ENCODE measurements around the gene ACOX2. TPM values are rescaled to one million over a fixed set of nuclear protein-coding genes. Genes with fewer than 3 reads are reported as not detected.

ACOX2 gene
- total RNA-seq, 1 experiment from 2014 or later = 0.85 TPM

DNA sequence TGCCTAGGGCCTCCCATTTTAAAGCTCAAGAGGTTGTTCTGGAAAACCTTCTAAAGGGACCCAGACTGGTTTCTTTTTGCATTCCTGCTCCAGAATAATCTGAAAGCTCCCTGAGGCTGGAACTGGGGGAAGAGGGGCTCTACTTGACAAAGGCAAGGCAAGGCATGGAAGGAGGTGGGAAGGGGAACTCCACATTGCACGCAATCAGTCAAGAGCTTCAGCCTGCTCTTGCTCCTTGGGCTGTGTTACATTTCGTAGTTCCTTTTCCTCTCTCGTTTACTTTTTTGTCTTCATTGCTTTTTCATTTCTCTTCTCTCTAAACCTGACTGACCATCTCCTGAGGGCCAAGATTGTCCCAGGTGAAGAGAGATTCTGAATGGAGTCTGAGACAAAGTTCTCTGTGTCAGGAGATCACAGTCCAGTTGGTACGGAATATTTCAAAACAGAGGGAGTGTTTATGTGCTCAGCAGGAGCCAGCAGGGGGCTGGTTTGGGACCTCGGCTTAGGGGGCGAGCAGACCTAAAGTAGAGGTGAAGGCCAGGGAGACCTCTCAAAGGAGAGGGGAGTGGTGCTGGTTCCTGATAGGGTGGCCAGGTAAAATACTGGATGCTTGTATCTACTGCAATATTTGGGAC is 51.1 kb downstream of the ACOX2 start:
- Mint-ChIP-seq H3K4me1 (peaks cover 10 to 26% of the 10 kb centered on the region in 2 experiments), H3K27me3 (ENCODE audit: low read depth) (peaks cover 24% of the 10 kb centered on the region), H3K27ac (no peak overlapping the region), H3K36me3 (ENCODE audit: insufficient read depth in 1 of 3, low read depth in 3 of 3) (no peaks in the 10 kb centered on the region), H3K9me3 (no peaks in the 10 kb centered on the region), H3K4me3 (no peak overlapping the region; a peak in 1 of 5 replicates)
- Histone ChIP-seq H2AK5ac (ENCODE audit: insufficient read length, low read length) (no peak overlapping the region), H3K9me3 (ENCODE audit: control insufficient read depth, low read depth, low read length) (no peaks in the 10 kb centered on the region), H2BK20ac (ENCODE audit: low read depth, low read length, poor library complexity, severe bottlenecking) (no peak overlapping the region), H2AFZ (ENCODE audit: low read length) (no peak overlapping the region), H3K27me3 (ENCODE audit: insufficient read depth, low read length) (no peaks in the 10 kb centered on the region), H3K4me2 (ENCODE audit: insufficient read depth, insufficient read length, low read length) (no peak overlapping the region), H3T11ph (ENCODE audit: low read length) (no peak overlapping the region), H2BK12ac (ENCODE audit: insufficient read length, low read depth, low read length) (no peak overlapping the region), H4K5ac (ENCODE audit: insufficient read length, low read depth, low read length) (no peak overlapping the region), H2BK120ac (ENCODE audit: low read depth, low read length, poor library complexity, severe bottlenecking) (no peak overlapping the region), H3K27ac (ENCODE audit: insufficient read length, low read depth, low read length) (no peak overlapping the region), H3K4me1 (ENCODE audit: insufficient read depth, low read length) (no peaks in the 10 kb centered on the region; the same call in 1 of the 2 replicates), H2BK5ac (ENCODE audit: insufficient read length, low read length) (no peak overlapping the region), H3K18ac (ENCODE audit: insufficient read length, low read depth, low read length) (no peak overlapping the region), H2BK15ac (ENCODE audit: low read depth, low read length) (no peak overlapping the region), H3K14ac (ENCODE audit: insufficient read depth, low read length) (no peak overlapping the region), H4K91ac (ENCODE audit: insufficient read length, low read depth, low read length) (no peak overlapping the region), H4K8ac (replicated peaks; ENCODE audit: insufficient read length, low read depth, low read length) (no peak overlapping the region), H3K79me1 (ENCODE audit: insufficient read depth, low read depth, low read length, poor library complexity, severe bottlenecking) (no peaks in the 10 kb centered on the region), H3K79me2 (ENCODE audit: insufficient read depth, low read length) (no peaks in the 10 kb centered on the region), H3K9ac (ENCODE audit: extremely low read depth, insufficient read length, low read length) (no peak overlapping the region), H3K23me2 (ENCODE audit: insufficient read length, low read depth, low read length, poor library complexity, severe bottlenecking) (no peaks in the 10 kb centered on the region), H3K23ac (ENCODE audit: insufficient read length, low read depth, low read length) (no peak overlapping the region), H3K56ac (ENCODE audit: insufficient read length, low read depth, low read length) (no peak overlapping the region), H3K4ac (ENCODE audit: low read depth, low read length) (no peak overlapping the region), H4K20me1 (ENCODE audit: control insufficient read depth, insufficient read depth, insufficient read length) (no peaks in the 10 kb centered on the region)
- WGBS (ENCODE audit: extremely low coverage, insufficient read length, low lambda C conversion rate) = no CpG with 5 or more reads among the region's 6 CpGs
- no peak for DNase-seq
- TF ChIP-seq, protein P1, sequence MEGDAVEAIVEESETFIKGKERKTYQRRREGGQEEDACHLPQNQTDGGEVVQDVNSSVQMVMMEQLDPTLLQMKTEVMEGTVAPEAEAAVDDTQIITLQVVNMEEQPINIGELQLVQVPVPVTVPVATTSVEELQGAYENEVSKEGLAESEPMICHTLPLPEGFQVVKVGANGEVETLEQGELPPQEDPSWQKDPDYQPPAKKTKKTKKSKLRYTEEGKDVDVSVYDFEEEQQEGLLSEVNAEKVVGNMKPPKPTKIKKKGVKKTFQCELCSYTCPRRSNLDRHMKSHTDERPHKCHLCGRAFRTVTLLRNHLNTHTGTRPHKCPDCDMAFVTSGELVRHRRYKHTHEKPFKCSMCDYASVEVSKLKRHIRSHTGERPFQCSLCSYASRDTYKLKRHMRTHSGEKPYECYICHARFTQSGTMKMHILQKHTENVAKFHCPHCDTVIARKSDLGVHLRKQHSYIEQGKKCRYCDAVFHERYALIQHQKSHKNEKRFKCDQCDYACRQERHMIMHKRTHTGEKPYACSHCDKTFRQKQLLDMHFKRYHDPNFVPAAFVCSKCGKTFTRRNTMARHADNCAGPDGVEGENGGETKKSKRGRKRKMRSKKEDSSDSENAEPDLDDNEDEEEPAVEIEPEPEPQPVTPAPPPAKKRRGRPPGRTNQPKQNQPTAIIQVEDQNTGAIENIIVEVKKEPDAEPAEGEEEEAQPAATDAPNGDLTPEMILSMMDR (conservative IDR thresholded peaks at IDR 0.05) = no peak
